Thoracic aorta (tissue), 2 donors: Measurements from ENCODE around the gene KCNA1. TPM values are rescaled to one million over a fixed set of nuclear protein-coding genes. Genes with fewer than 3 reads are reported as not detected.

ENCODE experiments used
- ATAC-seq: fragments of 150-250 bp; one replicate; pipeline ENCODE4 v1.8.0; 2017; ENCODE audit warnings: low read depth; ENCODE audit not compliant: insufficient number of reproducible peaks, low FRiP score
- DNase-seq: peaks from one replicate; pipeline ENCODE4 v3.0.0-alpha.2; 2020; ENCODE audit warnings: low spot score
- H3K27ac ChIP-seq, 2 donors: fragments of 200-600 bp; sonication (generic); 1 replicate in 1 of 2; 2 replicates in 1 of 2; pipeline ENCODE4 v1.5.1; 2016; ENCODE audit warnings: mild to moderate bottlenecking in 2 of 2, moderate library complexity in 2 of 2
- H3K27me3 ChIP-seq: fragments of 200-600 bp; sonication (generic); replicated peaks from 2 replicates; pipeline ENCODE4 v1.6.0; 2016; ENCODE audit warnings: mild to moderate bottlenecking; ENCODE audit not compliant: insufficient read depth
- H3K36me3 ChIP-seq: fragments of 200-600 bp; sonication (generic); one replicate; pipeline ENCODE4 v1.5.1; 2016
- H3K4me1 ChIP-seq, 2 donors: fragments of 200-600 bp; sonication (generic); 1 replicate in 1 of 2; 2 replicates in 1 of 2; pipeline versions ENCODE4 v1.5.1 to v1.6.0; 2016; ENCODE audit warnings: low read depth in 2 of 2, mild to moderate bottlenecking in 1 of 2; ENCODE audit not compliant: control insufficient read depth in 1 of 2
- H3K4me3 ChIP-seq: fragments of 200-600 bp; sonication (generic); 2 replicates; pipeline ENCODE4 v1.5.1; 2016; ENCODE audit warnings: mild to moderate bottlenecking
- H3K9me3 ChIP-seq: fragments of 200-600 bp; sonication (generic); 2 replicates; pipeline ENCODE4 v1.5.1; 2016
- total RNA-seq, 2 donors: library from RNA; depleted of rRNA; stranded (reverse); fragments of >200 nt; gene quantifications; one replicate each; pipeline versions ENCODE4 v1.1.0 to v1.2.3, GENCODE V29; 2016
- TF ChIP-seq, protein P1 (sequence below): fragments of 200-600 bp; sonication (generic); IDR thresholded peaks from one replicate; pipeline ENCODE4 v1.5.1; 2019; ENCODE audit warnings: antibody characterized with exemption

The KCNA1 gene
- total RNA-seq, 2 donors from 2014 or later: 0.85 TPM; not detected in 1

DNA sequence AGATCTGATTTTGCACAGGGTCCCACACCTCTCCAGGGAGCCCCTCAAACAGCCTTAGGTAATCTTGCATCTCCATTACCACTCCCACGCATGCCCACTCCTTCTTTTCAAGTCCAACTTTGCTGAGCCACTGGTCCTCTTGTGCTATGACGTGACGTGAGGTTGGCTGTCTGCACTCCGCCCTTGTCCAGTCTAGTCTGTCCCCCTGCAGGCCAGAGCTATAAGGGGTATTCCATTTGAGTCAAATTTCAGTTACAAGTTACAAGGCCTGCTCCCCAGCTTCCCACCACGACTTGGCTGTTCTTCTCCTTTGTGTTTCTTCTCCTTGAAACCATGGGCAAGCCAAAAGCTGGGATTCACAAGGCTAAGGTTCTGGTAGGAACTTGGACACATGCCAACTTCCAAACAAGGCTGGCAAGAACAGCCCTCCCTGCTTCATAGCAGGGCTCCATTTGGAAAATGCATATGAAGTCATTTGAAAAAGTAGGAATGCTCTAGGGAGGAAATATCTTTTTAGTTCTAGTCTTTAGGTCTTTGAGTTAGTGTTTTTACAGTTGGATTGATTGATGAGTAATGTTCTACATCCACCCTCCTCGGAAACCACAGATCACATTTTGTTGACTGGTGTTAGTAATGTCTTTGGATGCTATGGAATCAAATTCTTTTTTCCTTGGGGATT lies 49.1 kb downstream of the KCNA1 start:
- Histone ChIP-seq H3K4me3 (no peak overlapping the region), H3K27me3 (no peaks in the 10 kb centered on the region), H3K9me3 (no peaks in the 10 kb centered on the region), H3K27ac (no peak overlapping the region), H3K36me3 (no peaks in the 10 kb centered on the region), H3K4me1 (peaks cover 0 to 8% of the 10 kb centered on the region in 2 donors)
- TF ChIP-seq, protein P1, sequence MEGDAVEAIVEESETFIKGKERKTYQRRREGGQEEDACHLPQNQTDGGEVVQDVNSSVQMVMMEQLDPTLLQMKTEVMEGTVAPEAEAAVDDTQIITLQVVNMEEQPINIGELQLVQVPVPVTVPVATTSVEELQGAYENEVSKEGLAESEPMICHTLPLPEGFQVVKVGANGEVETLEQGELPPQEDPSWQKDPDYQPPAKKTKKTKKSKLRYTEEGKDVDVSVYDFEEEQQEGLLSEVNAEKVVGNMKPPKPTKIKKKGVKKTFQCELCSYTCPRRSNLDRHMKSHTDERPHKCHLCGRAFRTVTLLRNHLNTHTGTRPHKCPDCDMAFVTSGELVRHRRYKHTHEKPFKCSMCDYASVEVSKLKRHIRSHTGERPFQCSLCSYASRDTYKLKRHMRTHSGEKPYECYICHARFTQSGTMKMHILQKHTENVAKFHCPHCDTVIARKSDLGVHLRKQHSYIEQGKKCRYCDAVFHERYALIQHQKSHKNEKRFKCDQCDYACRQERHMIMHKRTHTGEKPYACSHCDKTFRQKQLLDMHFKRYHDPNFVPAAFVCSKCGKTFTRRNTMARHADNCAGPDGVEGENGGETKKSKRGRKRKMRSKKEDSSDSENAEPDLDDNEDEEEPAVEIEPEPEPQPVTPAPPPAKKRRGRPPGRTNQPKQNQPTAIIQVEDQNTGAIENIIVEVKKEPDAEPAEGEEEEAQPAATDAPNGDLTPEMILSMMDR: no peak
- no peak for ATAC-seq
- DNase-seq: no peak

DNA sequence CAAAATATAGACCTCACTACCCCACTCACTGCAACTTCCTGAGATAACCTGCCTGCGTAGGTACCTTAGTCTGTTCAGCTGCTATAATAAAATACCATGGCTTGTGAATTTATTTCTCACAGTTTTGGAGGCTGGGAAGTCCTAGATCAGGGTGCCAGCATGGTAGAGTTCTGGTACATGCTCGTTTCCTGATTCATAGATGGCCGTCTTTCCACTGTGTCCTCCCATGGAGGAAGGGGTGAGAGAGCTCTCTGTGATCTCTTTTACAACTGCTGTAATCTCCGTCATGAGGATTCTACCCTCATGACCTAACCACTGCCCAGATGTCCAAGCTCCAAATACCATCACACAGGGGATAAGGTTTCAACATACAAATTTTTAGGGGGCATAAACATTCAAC lies 49.7 kb downstream of the KCNA1 start:
- Histone ChIP-seq H3K27me3 (no peaks in the 10 kb centered on the region), H3K4me3 (no peak overlapping the region), H3K4me1 (peaks cover 0 to 8% of the 10 kb centered on the region in 2 donors), H3K36me3 (no peaks in the 10 kb centered on the region), H3K9me3 (no peaks in the 10 kb centered on the region), H3K27ac (no peak overlapping the region)
- TF ChIP-seq, protein P1: no peak
- ATAC-seq: no peak
- no peak for DNase-seq

DNA sequence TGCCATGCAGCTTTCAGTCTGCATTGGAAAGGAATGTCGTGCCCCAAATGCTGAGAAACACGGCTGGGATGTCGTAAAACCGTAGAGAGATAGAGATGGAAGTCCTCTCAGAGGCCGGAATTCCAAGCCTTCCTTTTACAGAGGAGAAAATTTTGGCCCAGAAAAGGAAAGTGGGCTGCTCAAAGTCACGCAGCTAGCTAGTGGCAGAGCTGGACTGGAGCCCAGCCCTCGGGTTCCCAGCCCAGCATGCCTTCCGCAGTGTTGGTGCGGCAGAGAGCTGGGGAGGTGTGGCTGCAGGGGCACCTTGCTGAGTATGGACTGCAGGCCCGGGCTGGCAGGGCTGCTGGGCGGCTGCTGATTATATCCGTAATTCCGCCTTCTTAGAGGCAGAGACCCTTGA lies 50.3 kb downstream of the KCNA1 start:
- TF ChIP-seq, protein P1: no peak
- H3K27ac ChIP-seq: no peak overlapping the region
- H3K9me3 ChIP-seq: no peaks in the 10 kb centered on the region
- peak overlapping the region; percentile 46 for H3K4me3 ChIP-seq
- no peaks in the 10 kb centered on the region for H3K36me3 ChIP-seq
- no peaks in the 10 kb centered on the region for H3K27me3 ChIP-seq
- peaks cover 0 to 8% of the 10 kb centered on the region in 2 donors for H3K4me1 ChIP-seq
- ATAC-seq: no peak
- DNase-seq: no peak

DNA sequence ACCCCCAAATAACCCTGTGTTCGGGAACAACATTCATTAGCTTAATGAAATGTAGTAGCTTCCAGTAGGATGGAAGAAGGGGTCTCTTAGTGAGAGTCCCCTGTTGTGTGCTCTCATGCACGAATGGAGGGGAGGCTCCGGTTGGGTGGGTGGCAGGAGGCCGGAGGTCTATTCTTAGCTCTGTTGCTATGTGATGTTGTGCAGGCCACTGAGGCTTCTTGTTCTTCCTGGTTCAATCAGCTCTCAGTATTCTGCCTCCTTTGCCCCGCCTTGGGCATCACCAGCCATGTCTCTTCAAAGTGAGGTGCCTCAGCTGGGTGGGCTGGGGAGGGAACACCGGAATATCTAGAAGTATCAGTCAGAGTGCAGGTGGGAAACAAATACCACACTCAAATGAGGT lies 50.8 kb downstream of the KCNA1 start:
- TF ChIP-seq, protein P1: no peak
- Histone ChIP-seq H3K4me1 (peaks cover 0 to 8% of the 10 kb centered on the region in 2 donors), H3K4me3 (no peak overlapping the region), H3K36me3 (no peaks in the 10 kb centered on the region), H3K27ac (no peak overlapping the region), H3K27me3 (no peaks in the 10 kb centered on the region), H3K9me3 (no peaks in the 10 kb centered on the region)
- ATAC-seq (no peak), DNase-seq (no peak)

DNA sequence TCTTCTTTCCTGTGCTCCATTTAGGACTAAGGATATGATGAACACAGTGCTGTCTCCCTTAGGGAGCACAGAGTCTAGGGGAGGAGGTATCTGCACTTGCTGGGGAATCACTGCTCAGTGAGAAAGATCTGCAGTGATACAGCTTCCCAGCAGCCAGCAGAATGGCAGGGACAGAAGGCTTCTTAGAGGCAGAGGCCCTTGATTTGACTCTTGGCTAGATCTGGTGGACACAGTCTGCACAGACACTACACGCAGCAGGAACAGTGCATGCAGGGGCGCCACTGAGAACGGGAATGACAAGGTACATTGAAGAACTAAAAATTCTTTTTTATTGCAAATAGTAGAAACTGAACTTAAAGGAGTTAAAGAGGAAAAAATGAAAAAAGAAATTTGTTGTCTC lies 51.6 kb downstream of the KCNA1 start:
- TF ChIP-seq, protein P1: no peak
- Histone ChIP-seq H3K27me3 (no peaks in the 10 kb centered on the region), H3K9me3 (no peaks in the 10 kb centered on the region), H3K36me3 (no peaks in the 10 kb centered on the region), H3K27ac (no peak overlapping the region), H3K4me3 (no peak overlapping the region), H3K4me1 (peaks cover 0 to 8% of the 10 kb centered on the region in 2 donors)
- ATAC-seq: no peak
- no peak for DNase-seq
